ENCODE measurements around the gene DPP3. TPM values are rescaled to one million over a fixed set of nuclear protein-coding genes. Genes with fewer than 3 reads are reported as not detected.
"Not testable (repeated sequence)": the region's sequence is repeated elsewhere in the genome, so short reads cannot be mapped to it uniquely, and the experiment has no call there.

DPP3 gene
- total RNA-seq, 1 experiment from 2014 or later, result 86.7 TPM

DNA sequence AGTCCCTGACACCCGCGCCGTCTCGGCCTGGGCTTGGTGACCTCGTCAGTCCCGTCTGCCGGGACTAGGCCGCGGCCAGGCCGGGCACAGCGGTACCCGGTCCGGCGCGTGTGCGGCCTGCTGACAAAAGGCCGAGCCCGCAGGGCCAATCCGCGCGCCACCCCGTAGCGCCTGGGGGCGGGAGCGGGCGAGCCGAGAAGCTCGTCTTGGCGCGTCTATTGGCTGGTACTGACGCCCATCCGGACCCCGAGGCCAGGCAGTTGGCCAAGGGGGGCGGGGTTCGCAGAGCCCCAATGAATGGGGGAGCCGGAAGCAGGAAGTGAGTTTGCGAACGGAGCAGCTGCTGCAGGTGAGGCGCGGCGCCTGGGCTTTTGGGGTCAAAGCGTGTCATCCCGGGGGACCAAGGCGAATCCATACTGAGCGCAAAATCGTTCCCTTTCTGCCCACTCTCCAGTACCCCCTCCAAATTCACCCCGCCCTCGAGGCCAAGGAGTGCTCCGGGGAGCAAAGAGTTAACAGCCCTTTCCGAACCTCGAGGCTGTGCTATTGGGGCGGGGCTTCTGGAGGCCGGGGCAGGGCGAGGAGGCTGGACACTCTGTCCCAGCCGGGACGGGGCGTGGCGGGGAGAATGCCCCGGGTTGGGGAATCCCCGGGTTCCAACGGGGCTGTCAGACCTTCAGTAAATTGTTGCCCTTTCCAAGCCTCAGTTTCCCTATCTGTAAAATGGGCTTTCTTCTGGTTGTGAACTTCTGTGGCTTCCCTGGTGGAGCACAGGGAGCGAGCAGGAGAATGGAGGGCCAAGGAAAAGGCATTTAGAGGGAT, at the start of gene DPP3 (continued):
- TF ChIP-seq, protein P1, sequence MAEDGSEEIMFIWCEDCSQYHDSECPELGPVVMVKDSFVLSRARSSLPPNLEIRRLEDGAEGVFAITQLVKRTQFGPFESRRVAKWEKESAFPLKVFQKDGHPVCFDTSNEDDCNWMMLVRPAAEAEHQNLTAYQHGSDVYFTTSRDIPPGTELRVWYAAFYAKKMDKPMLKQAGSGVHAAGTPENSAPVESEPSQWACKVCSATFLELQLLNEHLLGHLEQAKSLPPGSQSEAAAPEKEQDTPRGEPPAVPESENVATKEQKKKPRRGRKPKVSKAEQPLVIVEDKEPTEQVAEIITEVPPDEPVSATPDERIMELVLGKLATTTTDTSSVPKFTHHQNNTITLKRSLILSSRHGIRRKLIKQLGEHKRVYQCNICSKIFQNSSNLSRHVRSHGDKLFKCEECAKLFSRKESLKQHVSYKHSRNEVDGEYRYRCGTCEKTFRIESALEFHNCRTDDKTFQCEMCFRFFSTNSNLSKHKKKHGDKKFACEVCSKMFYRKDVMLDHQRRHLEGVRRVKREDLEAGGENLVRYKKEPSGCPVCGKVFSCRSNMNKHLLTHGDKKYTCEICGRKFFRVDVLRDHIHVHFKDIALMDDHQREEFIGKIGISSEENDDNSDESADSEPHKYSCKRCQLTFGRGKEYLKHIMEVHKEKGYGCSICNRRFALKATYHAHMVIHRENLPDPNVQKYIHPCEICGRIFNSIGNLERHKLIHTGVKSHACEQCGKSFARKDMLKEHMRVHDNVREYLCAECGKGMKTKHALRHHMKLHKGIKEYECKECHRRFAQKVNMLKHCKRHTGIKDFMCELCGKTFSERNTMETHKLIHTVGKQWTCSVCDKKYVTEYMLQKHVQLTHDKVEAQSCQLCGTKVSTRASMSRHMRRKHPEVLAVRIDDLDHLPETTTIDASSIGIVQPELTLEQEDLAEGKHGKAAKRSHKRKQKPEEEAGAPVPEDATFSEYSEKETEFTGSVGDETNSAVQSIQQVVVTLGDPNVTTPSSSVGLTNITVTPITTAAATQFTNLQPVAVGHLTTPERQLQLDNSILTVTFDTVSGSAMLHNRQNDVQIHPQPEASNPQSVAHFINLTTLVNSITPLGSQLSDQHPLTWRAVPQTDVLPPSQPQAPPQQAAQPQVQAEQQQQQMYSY (CRISPR knock-in tag; IDR thresholded peaks at IDR 0.05), result peak; percentile 55; the same call in 1 of the 2 replicates
- TF ChIP-seq, protein P2, sequence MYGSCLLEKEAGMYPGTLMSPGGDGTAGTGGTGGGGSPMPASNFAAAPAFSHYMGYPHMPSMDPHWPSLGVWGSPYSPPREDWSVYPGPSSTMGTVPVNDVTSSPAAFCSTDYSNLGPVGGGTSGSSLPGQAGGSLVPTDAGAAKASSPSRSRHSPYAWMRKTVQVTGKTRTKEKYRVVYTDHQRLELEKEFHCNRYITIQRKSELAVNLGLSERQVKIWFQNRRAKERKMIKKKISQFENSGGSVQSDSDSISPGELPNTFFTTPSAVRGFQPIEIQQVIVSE (CRISPR knock-in tag; IDR thresholded peaks at IDR 0.05; ENCODE audit: borderline replicate concordance), result no peak
- TF ChIP-seq, protein P3, sequence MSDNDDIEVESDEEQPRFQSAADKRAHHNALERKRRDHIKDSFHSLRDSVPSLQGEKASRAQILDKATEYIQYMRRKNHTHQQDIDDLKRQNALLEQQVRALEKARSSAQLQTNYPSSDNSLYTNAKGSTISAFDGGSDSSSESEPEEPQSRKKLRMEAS (CRISPR knock-in tag; IDR thresholded peaks at IDR 0.05), result peak; percentile 14; the same call in 1 of the 2 replicates
- TF ChIP-seq NFE2L1 (CRISPR knock-in tag; IDR thresholded peaks at IDR 0.05), result no peak
- no peak for TF ChIP-seq GRHL2 (CRISPR knock-in tag; IDR thresholded peaks at IDR 0.05; ENCODE audit: insufficient replicate concordance, severe bottlenecking)
- 0 out of 2 replicates have a peak, but pooled peaks have one; percentile 43 for TF ChIP-seq ZNF121 (CRISPR knock-in tag; IDR thresholded peaks at IDR 0.05)
- no peak for TF ChIP-seq PRRX2 (CRISPR knock-in tag; IDR thresholded peaks at IDR 0.05)
- TF ChIP-seq ZNF263 (CRISPR knock-in tag; IDR thresholded peaks at IDR 0.05; ENCODE audit: low read depth), result no peak
- no peak for TF ChIP-seq ZNF396 (CRISPR knock-in tag; IDR thresholded peaks at IDR 0.05; ENCODE audit: borderline replicate concordance)
- no peak for TF ChIP-seq CREB1 (CRISPR knock-in tag; IDR thresholded peaks at IDR 0.05)
- no peak for TF ChIP-seq ZNF219 (CRISPR knock-in tag; IDR thresholded peaks at IDR 0.05; ENCODE audit: borderline replicate concordance)
- TF ChIP-seq, protein P4, sequence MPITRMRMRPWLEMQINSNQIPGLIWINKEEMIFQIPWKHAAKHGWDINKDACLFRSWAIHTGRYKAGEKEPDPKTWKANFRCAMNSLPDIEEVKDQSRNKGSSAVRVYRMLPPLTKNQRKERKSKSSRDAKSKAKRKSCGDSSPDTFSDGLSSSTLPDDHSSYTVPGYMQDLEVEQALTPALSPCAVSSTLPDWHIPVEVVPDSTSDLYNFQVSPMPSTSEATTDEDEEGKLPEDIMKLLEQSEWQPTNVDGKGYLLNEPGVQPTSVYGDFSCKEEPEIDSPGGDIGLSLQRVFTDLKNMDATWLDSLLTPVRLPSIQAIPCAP (CRISPR knock-in tag; IDR thresholded peaks at IDR 0.05), result 0 out of 2 replicates have a peak, but pooled peaks have one; percentile 18
- TF ChIP-seq MXD4 (CRISPR knock-in tag; IDR thresholded peaks at IDR 0.05; ENCODE audit: borderline replicate concordance), result no peak
- peak; percentile 36; the same call in 1 of the 2 replicates for TF ChIP-seq TEAD1 (CRISPR knock-in tag; IDR thresholded peaks at IDR 0.05)
- TF ChIP-seq, protein P5, sequence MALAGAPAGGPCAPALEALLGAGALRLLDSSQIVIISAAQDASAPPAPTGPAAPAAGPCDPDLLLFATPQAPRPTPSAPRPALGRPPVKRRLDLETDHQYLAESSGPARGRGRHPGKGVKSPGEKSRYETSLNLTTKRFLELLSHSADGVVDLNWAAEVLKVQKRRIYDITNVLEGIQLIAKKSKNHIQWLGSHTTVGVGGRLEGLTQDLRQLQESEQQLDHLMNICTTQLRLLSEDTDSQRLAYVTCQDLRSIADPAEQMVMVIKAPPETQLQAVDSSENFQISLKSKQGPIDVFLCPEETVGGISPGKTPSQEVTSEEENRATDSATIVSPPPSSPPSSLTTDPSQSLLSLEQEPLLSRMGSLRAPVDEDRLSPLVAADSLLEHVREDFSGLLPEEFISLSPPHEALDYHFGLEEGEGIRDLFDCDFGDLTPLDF (CRISPR knock-in tag; IDR thresholded peaks at IDR 0.05), result no peak
- TF ChIP-seq, protein P6, sequence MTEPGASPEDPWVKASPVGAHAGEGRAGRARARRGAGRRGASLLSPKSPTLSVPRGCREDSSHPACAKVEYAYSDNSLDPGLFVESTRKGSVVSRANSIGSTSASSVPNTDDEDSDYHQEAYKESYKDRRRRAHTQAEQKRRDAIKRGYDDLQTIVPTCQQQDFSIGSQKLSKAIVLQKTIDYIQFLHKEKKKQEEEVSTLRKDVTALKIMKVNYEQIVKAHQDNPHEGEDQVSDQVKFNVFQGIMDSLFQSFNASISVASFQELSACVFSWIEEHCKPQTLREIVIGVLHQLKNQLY (CRISPR knock-in tag; IDR thresholded peaks at IDR 0.05), result no peak

DNA sequence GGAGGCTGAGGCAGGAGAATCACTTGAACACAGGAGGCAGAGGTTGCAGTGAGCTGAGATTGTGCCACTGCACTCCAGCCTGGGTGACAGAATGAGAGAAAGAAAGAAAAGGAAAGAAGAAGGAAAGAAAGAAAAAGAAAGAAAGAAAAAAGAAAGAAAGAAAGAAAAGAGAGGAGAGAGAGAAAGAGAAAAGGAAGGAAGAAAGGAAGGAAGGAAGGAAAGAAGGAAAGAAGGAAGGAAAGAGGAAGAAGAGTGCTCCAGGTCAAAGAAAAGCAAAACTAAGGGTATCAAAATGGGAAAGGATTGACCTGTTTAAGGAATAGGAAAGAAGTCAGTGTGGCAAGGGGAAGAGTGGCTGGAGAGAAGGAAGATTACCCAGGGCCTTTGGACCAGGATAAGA, 48.9 kb upstream of the DPP3 start:
- DNase-seq (ENCODE audit: low spot score); H3K27me3 Mint-ChIP-seq (ENCODE audit: low read depth); H3K4me1 Mint-ChIP-seq; ATAC-seq; POLR2A ChIA-PET; H3K9me3 Mint-ChIP-seq; H3K4me3 Mint-ChIP-seq; H3K27ac Mint-ChIP-seq: not testable (repeated sequence)
- peaks cover 21% of the 10 kb centered on the region for H3K36me3 Mint-ChIP-seq
- CTCF ChIA-PET, result interaction anchor here (0.7 to 4.1 kb wide), 12 partner anchors 8 to 59 kb away, joined by 3 to 36 read pairs (median 4); partner anchors contain the start of genes DPP3, MRPL11, PELI3 and SLC29A2

DNA sequence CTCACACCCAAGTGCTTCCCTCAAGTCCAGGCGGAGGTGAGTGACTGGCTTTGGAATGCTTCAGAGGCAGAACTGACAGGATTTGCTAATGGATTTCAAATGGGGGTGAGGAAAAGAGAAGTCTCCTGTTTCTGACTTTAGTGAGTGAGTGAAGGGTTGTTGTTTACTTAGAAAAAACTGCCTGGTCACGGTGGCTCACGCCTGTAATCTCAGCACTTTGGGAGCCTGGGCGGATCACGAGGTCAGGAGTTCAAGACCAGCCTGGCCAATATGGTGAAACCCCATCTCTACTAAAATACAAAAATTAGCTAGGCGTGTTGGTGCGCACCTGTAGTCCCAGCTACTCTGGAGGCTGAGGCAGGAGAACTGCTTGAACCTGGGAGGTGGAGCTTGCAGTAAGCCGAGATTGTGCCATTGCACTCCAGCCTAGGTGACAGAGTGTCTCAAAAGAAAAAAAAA, 48.3 kb upstream of the DPP3 start:
- DNase-seq (ENCODE audit: low spot score); H3K27ac Mint-ChIP-seq; POLR2A ChIA-PET; H3K9me3 Mint-ChIP-seq; ATAC-seq; H3K4me3 Mint-ChIP-seq; H3K4me1 Mint-ChIP-seq; H3K27me3 Mint-ChIP-seq (ENCODE audit: low read depth): not testable (repeated sequence)
- peaks cover 27% of the 10 kb centered on the region for H3K36me3 Mint-ChIP-seq
- CTCF ChIA-PET, result interaction anchor here (0.7 to 3.0 kb wide), 5 partner anchors 43 to 61 kb away, joined by 3 to 8 read pairs (median 4); partner anchors contain the start of gene DPP3

All from WTC11 (cell line).